HG03108 (cell line): ENCODE data around the gene HES1.
"Not testable (repeated sequence)": the region's sequence is repeated elsewhere in the genome, so short reads cannot be mapped to it uniquely, and the experiment has no call there.

ENCODE experiments used
- ATAC-seq: cut with Tn5 transposase; IDR thresholded peaks from one replicate; pipeline ENCODE4 v1.9.1; 2021; ENCODE audit warnings: moderate library complexity; ENCODE audit not compliant: unreplicated experiment

HES1 gene

GRCh38 chr3:194124193-194124592, 11.8 kb upstream of the HES1 start:
- ATAC-seq, result no peak

DNA sequence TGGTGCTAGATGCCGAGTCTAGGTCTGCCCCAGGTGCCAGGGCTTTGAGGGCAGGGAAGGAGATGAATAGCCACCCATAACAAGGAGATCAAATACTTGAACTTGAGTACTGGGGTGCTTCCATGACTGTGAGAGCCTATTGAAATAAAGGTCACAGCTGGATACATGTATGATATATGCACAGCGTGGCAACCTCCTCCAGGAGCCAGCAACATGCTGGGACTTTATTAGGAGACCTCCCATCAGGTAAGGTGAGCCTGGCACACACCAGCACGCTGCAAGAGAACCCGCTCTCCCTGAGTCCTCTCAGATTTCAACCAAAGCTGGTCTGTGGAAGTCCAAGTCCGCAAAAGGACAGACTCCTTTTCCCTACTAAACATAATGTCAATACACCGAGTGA, 10.5 kb upstream of the HES1 start:
- no peak for ATAC-seq

GRCh38 chr3:194126790-194127189, 9.2 kb upstream of the HES1 start:
- ATAC-seq, result no peak

DNA sequence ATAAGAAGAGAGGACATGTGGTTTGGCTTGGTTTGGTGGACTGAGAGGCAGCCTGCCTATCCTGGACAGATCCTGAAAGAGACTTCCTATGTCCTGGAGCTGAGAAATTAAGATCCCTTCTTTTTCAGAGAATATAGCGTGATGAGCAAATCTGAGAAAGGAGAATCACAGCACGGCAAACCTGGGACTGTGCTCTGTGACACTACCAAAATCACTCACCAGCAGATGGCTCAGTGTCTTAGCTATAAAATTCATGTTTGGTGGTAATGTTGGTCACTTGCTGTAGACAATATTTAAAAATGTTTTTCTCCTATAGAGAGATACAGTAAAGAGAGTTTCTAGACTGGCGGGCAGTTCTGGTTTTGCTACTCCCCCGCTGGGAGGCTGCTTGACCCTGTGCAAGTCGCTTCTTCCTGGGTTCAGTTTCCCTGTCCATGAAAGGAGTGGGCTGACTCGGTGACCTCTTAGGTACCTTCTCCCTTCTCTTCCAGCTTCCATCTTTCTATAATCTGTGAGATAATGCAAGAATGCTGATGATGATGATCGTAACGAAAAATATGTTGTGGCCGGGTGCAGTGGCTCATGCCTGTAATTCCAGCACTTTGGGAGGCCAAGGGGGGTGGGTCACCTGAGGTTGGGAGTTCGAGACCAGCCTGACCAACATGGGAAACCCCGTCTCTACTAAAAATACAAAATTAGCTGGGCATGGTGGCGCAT, 7.6 kb upstream of the HES1 start:
- ATAC-seq, result no peak

DNA sequence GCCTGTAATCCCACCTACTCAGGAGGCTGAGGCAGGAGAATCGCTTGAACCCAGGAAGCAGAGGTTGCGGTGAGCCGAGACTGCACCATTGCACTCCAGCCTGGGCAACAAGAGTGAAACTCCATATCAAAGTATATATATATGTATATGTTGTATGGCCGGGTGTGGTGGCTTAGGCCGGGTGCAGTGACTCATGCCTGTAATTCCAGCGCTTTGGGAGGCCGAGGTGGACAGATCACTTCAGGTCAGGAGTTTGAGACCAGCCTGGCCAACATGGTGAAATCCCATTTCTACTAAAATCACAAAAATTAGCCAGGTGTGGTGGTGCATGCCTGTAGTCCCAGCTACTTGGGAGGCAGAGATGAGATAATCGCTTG, 7.0 kb upstream of the HES1 start:
- not testable (repeated sequence) for ATAC-seq

DNA sequence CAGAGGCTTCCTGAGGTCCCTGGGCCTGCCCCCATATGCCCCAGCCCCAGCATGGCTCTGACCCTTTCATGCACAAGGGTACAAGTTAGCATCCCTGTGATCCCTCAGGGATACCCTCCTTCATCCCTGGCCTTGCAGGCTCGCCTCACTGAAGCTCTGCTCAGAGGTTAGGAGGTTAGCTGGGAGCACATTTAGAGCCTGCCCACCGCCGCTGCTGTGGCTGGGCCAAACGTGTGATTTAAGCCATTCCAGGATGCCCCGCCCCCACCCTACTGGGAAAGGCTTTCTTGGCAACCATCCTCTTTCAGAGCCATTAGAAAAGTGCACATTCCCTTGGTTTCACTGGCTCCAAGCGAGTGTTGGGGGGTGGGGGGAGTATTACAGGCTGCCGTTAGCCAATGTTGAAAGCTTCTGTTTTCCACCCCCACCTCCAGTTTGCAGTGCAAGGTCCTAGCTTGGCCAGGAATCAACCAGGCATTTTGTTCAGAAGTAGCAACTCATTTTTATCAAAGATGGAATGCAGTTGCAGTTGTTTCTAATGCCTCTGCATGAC, 6.3 kb upstream of the HES1 start:
- ATAC-seq, result no peak

- no peak for ATAC-seq
These were observed 5.8 kb upstream of the HES1 start for GRCh38 chr3:194130188-194130587.

DNA sequence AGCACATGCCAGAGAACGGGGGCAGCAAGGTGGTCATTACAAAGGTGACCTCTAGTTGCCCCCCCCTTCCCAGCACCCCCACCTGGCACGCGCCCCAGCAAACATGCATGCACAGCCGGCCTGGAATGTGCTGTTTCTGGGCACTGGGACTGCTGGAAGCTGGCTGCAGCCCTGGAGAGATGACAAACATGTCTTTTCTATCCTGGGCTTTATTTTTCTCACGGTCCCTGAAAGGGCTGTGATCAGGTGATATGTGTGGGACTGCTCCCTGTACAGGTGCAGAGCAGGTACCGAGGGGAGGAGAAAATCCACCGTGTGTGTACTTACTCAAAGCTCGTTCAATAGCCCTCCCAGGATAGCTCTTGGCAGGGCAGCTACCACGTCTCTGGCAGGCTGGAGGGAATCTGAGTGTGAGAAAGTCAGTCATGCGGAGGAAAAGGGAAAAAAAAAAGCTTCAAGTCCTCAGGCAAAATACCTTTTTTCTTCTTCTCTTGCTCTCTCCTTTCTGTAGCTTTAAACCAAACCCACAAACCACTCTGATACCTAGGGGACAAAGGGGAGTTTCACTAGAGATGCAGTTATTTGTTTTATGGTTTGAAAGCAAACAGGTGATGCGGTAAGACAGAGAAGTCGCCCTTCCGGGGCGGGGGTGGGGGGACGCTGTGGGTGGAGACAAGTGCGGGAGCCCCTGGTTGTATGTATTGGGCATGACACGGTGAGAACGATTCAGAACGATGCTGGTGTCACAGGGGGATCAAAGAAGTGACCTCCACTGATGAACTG, 5.0 kb upstream of the HES1 start:
- ATAC-seq, result peak; percentile 44

GRCh38 chr3:194132465-194133286, 3.3 kb upstream of the HES1 start:
- no peak for ATAC-seq

GRCh38 chr3:194133661-194134230, 2.2 kb upstream of the HES1 start:
- no peak for ATAC-seq

GRCh38 chr3:194134231-194134756, 1.7 kb upstream of the HES1 start:
- ATAC-seq, result peak; percentile 15

GRCh38 chr3:194134757-194135515, 1.0 kb upstream of the HES1 start:
- ATAC-seq, result peak; percentile 29

DNA sequence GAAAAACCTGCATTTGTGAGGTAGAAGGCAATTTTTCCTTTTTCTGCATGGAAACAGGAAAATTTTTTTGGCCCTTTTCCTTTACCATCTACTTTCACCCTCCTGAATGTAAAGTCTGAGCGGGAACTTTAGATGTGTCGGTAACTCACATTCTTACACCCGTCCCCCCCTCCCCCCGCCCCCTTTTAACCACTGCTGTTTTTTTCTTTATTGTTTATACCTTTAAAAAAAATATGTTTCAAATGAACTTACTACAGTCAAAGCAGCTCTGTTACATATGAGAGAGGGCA, 487 bp upstream of the HES1 start:
- no peak for ATAC-seq

- no peak for ATAC-seq
These were observed 615 bp downstream of the HES1 start for GRCh38 chr3:194136519-194137007.

GRCh38 chr3:194137008-194137505, 1.1 kb downstream of the HES1 start:
- ATAC-seq, result no peak

GRCh38 chr3:194137506-194138474, 1.8 kb downstream of the HES1 start:
- peak; percentile 38 for ATAC-seq

DNA sequence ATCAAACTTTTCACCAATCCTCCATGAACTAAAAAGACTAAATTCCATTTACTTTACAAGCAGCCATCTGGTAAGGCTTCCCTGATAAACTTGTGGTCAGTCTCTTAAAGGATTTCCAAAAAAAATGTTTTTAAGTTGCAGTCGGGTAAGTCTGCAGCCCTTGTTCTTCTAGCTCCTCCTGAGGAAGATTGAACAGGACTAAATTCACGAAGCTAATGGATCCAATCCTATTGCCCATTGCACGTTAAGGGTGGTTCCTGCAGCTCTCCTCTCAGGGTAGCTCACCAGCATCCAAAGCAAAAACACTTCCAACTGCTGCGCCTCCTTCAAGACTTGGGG, 2.8 kb downstream of the HES1 start:
- ATAC-seq, result no peak

DNA sequence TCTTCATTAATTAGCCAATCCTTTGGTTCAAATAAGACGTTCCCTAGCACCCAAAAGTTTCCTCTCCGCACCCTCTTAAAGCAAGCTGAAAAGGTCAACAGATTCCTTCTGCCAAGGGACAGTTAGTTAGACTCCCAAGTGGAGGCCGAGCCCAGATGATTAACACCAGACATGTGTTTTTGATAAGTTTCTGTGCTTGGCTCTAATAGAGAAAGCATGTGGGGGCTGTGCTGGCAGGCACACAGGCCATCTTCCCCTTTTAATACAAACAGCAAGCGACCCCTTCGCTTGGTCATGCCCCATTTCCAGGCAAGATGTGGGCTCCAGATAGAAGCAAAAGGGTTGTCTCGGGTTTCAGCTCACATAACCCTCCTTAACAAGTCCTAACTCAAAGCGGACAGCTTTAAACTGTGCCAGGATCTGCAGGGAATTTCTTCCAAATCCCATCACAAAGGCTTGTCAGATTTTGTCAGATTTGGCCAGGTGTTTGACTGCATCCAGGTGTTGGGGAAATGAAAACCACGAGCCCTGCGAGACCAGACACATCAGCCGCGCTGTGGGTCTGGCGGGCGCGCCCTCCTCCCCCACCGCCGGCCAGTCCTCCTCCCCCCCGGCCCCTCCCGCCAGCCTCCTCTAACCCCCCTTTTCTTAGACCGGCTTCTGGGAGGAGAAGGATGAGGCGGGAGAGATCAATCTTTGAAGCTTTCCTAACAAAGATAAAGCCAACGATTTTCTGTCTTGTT, 3.3 kb downstream of the HES1 start:
- ATAC-seq, result no peak
